SKM-1 treated with dmso at 0.1 percent for 144 hours (cell line): ENCODE measurements around the gene FAM76B.
A peak's percentile ranks its signal among the peaks of the same experiment; 100 is the strongest.

Source experiments
- DNase-seq: peaks from one replicate; lab custom pipeline; 2025; ENCODE audit not compliant: unreplicated experiment; lab: John Stamatoyannopoulos, UW

FAM76B gene

DNA sequence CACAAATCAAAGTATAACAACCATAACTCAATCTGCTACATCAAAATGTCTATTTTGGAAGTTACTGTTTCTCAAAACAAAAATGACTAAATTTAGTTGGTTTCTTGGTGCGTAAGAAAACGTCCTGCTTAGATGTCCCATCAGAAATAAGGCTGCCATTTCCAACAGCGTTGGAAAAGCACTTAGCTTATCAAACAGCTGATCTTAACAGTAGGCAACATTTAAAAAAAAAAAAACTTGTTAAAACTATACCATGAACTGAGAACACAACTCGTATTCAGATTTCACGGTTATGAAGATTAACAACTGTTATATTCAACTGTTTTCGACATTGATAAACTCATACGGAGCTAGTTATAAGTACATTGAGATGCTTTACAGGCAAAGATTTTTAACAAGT is 3.1 kb upstream of the FAM76B start:
- DNase-seq = no peak

DNA sequence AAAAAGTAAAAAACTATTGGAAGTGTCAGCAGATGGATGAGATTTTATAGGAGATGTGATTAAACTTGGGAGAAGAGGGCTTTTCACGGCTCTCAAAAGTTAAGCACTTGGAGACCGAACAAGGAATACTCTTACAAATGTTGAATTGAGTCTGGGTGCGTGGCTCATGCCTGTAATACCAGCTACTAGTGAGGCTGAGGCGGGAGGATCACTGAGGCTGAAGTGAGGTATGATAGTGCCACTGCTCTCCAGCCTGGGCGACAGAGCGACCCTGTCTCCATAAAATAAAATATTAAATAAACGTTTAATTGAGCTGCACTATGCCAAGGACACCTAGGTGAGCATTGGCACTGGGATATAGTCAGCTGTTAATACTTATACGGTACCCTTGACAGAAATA is 2.6 kb upstream of the FAM76B start:
- DNase-seq = no peak

DNA sequence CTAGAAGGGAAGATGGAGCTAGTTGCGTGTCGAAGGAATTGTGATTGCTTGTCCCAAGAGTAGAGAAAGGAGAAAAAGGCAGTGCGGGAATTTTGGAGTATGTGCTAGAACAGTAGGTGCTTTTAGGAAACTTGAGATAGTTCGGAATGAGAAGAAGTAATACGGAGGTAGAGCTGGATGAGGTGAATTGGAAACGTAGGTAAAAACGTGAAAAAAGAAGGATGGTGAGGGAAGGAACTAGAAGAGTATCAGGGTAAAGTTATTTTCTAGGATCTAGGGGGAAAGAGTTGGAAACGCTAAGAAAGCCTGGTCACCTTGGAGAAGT is 2.1 kb upstream of the FAM76B start:
- DNase-seq = no peak

DNA sequence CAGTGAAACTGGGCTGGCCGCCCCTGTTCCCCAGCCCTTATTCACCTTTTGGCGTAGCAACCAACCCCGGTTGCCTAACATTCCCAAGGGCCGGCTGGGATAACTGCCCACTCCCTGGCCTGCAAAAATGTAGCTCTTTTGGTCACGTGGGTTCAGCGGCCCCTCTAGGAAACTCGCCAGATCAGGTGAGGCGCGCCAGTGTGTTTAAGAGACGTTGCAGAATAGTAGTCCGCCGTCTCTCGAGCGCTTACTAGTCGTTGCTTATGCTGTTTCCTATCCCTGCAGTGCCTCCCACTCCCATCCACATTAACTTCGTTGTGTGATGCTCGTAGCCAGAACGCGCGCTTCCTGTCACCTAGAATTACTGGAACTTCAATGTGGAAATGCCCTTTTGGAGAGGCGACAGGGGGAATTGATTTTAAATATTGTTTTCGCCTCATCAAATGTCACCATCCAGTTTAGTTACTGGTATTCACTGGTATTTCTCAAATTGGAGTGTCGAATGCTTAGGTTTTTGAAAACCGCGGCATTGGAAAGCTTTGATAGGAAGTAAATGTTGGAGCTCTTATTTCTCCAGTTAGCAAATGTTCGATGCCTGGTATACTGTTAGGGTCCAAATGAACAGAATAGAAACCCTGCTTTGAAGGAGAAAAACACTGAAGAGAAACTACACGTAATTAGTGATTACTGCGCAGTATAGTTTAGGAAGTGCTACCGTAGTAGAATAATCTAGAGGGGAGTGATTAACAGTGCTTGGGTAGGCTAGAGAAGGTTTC is 1.5 kb upstream of the FAM76B start:
- DNase-seq = peak; percentile 58

DNA sequence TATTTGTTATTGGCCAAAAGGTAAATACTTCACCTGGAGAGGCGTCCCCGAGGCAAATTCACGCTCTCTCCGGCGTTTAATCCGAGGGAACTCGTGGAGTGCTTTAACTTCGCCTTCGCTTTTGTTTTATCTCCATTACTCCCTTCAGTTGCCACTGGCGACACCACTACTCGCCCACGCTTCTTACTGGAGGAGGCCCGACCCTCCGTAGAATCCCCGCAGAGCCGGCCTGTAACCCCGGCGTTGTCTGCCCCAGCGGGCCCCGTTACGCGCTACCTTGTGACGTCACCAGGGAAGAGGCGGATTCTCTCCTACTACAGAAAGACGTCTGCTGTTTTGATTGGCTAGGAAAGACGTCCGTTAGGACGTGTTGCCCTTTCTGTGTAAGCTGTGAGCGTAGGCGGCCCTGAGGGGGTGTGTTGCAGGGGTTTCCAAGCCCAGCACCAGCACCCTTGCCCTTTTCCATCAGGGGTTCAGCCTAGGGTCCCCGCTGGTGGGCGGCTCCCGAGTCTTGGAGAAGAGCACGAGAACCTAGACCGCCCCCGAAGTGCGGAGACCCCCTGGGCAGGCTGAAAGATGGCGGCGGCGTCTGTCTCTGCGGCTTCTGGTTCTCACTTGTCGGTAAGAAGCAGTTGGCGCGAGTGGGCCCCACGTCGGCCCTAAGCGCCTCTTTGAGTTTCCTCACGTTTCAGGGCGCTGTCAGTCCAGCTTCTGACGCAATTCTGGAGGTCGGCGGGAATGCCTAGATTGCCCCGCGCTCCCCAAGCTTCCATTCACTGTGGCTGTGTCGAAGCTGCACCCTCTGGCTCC is 746 bp upstream of the FAM76B start, which contains the start of gene CEP57:
TSS of gene CEP57 (plus strand) at position 376 of the 810 bp plus-strand sequence. CDS start at position 577, 201 bp downstream.
- peak; percentile 96 for DNase-seq

DNA sequence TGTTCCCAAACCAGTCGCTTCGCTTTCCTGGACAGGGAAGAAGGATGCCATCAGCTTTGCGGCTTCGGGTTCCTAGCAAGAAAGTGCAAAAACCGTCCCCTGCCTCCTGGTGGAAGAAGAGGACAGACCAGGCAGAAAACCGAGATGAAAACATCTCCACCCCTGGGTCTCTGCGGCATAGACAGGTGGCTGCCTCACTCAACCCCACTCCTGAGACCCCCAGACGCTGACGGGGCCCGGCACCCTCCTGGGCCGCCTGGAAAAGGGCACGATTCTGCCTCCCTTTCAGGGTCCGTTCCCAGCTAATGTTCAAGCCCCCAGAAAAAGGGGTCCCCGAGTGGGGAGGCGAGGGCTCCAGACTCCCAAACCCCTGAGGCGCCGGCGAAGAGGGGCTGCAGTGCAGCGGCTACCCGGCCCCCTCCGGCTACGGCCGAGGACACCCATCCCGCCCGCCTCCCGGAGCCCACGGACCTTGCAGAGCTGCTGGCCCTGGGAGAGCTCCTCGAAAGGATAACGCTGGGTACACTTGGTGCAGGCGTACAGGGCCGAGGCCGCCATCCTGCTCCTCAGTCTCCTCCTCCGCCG is 569 bp downstream of the FAM76B start:
- no peak for DNase-seq

DNA sequence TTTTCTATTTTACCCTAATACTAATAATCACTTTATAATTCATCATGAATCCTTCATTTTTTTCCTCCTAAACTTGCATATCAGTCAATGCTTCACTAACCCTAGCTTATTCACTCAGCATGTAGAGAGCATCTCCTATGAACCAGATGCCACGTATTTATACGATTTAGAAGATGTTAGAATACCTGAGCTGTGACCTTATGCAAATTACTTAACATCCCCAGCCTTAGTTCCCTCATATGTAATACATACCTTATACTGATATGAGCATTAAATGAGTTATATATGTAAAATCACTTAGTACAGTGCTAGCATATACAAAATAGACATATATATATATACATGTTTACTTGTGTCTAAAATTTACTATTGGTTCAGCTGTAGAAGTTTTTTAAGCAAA is 9.0 kb downstream of the FAM76B start:
- no peak for DNase-seq

DNA sequence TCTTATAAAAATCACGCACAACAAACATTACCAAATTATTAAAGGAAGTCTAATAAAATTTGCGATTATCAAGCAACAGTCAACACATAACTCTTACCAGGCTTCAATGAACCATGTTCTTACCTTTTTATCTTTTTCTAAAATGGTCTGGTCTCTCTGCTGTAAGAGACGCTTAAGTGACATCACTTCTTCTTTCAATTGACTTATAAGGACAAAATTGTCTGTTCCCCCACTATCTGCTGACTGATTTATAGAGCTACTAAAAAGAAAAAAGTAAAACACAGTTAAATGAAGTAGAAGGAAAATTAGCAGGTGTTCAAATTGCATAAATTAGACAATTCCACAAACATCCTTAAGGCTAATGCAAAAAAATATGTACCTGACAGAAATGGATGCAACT is 10.9 kb downstream of the FAM76B start:
- DNase-seq = no peak

DNA sequence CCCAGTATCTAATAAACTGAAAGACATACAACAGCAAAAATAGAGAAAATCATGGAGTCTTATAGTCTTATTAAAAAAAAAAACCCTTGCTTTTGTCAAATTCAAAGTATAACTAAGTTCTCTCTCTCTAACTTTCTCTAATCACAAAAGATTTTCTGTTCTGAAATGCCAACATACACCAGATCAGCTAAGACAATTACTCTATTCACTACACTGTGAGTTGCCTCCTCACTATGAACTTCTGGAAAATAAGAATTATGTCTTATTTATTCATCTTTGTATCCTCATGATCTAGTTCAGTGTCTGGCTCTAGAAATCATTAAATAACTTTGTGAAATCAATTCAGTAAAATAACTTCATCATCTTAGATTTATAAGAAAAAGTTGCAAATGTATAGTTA is 12.7 kb downstream of the FAM76B start:
- no peak for DNase-seq

DNA sequence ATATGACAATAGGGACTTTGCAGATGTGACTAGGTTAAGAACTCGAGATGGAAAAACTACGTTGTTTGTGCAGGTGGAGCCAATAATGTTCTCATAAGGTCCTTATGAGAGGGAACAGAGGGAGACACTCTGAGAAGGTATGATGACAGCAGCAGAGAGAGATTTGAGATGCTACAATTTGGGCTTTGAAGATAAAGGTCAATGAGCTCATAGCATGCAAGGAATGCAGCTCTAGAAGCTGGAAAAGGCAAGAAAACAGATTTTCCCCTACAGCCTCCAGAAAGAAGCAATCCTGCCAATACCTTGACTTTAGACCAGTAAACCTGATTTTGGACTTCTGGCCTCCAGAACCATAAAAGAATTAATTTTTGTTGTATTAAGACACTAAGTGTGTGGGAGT is 21.1 kb downstream of the FAM76B start:
- DNase-seq = no peak

DNA sequence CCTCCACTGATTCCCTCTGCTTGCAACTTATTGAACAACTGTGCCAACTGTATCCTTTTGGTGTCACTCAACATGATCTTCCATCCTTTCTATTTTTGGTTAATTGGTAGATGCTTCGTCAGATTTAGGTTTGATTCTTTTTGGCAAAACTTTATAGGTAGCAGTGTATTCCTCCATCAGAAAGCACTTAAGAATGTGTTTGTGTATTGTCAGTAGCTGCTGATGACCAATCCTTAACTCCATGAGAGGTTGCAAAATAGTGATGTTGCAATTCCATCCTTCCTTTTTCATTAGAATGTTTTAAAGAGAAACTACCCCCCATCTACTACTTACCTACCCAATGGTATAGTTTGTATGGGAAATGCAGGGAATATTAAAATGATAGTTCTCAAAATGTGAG is 22.1 kb downstream of the FAM76B start:
- peak; percentile 24 for DNase-seq

DNA sequence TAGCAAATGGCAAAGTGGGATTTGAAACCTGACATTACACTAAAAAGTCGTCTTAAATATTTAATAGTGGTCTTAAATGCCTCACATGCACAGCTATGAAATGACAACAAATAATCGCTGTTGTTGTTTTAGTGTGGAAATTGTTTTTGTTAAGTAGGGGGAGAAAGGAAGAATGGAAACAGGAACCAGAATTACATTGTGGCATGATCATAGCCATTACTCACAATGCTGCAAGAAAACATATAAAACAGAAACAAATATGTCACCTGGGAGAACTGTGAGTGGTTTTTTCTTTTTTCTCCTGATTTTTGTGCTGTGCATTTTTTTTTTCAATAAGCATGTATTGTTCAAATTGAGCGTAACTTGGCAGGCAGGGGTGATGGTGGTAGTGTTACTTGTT is 22.9 kb downstream of the FAM76B start:
- no peak for DNase-seq

DNA sequence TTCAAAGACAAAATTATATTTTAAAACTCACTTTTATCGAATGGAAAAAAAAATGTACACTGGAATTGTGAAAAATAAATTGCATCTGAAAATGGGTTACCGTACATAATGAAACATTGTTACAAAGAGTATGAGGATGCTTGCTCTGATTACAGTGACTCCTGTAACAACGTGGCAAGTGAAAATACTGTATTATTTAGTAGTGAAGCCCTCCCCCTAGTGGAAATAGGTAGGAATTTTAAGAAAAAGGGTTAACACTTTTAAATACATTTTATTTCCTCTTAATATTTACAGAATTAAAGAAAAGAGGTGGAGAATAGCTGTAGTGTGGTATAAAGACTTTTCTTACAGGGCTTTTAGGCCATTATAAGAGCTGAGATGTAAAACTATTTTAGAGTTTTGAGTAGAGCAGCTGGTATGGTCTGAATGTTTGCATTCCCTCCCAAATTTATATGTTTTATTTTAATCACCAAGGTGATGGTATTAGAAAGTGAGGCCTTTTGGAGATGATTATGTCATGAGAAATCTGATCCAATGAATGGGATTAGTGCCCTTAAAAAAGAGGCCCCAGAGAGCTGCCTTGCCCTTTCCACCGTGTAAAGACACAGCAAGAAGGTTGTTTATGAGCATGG is 25.2 kb downstream of the FAM76B start:
- DNase-seq = peak; percentile 65

DNA sequence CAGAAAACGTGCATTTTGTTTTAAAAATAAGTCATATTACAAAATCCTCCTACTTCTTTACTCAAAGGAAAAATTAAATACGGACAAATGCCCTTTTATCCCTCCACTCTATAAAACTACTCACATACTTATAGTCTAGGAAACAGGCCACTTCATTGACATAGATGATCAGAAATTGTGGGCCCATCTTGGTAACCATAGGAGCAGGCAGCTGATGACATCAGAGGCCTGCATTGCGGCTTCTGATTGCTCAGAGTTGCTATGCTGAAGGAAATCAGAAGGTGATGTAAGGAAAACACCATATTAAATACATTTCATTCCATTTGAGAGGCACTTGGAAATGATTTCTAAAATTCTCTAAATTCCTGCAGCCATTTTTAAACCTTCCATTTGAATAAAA is 27.0 kb downstream of the FAM76B start:
- DNase-seq = no peak

DNA sequence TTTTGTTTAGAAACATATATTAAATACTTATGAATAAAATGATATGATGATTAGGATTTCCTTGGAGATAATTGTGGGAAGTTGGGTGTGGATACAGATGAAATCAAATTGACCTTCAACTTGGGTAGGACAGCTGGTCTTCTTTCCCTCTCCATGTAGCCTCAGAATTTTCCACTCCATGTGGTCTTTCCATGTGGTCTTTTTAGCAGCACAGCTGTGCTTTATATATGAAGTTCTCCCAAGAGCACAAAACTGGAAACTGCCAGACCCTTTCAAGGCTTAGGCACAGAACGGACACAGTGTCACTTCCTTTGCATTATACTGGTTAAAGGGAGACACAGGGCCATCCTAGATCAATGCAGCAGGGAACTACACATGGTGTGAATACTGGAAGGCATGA is 28.6 kb downstream of the FAM76B start:
- DNase-seq = no peak

DNA sequence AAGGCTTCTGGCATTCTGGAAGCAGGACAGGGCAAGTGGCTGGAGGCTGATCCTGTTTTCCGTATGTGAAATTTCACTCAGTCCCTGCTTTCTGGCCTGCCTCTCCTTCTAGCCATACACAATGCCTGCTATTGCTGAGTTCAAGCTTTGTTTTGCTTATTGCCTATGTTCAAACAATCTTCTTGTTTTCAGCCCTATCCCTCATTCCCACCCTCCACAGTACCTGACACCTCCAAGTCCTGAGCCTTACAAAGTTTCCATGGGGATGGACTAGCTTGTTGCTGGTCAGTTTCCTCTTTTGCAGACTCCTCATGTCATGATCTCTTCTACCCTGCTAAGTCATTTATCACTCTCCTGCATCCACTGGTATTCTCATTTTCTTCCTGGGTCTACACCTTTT is 38.1 kb downstream of the FAM76B start:
- no peak for DNase-seq

DNA sequence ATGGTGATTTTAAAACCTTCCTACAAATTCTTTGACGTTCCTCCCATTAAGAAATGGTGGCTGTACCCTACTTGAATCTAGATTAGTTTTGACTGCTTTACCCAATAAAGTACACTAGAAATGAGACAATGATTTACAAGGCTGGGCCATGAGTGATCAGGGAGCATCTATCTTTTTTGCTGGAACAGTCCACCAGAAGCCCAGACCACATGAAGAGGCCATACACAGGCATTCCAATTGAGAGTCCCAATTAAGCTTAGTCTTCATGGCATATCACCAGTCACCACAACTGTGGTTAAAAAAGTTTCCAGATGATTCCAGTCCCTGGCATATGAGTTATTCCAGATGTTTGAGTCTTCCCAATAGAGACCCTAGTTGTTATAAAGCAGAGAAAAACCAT is 39.5 kb downstream of the FAM76B start:
- DNase-seq = no peak

DNA sequence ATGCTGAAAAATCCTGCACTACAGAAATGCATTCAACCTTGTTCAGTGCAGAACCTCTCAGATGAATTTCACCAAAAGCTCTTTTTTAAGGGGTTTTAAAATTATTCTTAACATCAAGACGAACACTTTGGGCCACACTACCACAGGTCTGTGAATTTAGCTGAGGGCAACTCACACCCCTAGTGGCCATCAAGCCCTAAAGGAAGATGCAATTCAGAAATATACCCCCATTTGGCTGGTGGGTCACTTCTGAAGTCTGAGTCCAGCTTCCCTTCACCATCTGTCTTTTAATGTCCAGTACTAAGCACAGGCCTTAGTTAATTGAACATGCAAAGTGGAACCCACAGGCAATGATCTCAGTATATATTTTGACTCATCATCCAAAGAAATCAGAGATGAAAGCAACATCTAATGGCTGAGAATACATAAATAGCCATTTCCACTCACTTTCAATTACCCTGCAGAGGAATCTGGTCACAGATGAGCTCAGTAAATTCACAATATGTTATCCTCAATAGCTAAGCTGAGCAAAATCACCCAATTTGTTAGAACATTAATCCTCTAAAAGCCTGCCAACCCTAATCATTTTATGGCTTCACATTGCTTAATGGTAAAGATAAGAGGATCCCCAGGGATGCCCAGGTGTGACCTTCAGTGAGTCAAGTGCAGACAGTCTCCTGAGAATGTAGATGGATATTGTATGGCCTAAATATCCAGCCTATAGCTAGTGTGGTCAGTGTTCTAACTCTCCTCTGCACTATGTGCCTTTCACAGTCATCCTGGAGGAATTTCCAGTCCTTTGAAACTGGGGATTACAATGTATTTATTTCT is 50.3 kb downstream of the FAM76B start:
- no peak for DNase-seq

DNA sequence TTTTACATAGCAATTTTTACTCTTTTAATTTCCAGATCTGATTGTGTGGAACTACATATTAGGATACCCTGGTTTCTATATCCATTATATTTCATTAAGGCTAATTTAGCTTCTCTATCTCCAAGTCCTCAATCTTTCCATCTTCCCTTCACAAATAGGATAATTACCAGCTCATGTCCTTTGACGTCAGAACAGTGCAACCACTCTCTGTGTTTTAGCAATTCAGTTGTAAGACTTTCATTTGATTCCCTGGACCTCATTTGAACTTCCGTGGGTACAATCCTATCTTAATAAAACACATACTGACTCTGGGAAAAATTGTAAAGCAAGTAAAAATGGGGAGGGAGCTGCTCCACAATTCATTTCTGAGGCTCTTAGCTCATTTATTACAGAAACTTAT is 52.8 kb downstream of the FAM76B start:
- no peak for DNase-seq

DNA sequence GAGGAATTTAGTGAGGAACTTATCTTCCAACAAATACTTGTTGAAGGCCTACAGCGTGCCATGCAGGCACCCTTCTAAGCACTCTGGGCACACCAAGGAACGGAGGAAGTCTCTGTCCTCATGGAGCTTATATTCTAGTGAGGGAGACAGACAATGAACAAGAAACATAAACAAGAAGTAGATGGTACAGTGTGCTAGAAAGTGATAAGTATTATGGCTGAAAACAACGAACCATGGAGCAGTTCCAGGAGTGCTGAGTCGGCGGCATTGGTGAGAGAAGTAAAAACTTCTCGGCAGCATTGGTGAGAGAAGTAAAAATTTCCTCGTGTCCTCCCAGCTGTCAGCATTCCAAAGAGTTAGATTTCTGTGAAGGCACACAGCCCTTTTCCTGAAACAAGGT is 53.2 kb downstream of the FAM76B start:
- no peak for DNase-seq

DNA sequence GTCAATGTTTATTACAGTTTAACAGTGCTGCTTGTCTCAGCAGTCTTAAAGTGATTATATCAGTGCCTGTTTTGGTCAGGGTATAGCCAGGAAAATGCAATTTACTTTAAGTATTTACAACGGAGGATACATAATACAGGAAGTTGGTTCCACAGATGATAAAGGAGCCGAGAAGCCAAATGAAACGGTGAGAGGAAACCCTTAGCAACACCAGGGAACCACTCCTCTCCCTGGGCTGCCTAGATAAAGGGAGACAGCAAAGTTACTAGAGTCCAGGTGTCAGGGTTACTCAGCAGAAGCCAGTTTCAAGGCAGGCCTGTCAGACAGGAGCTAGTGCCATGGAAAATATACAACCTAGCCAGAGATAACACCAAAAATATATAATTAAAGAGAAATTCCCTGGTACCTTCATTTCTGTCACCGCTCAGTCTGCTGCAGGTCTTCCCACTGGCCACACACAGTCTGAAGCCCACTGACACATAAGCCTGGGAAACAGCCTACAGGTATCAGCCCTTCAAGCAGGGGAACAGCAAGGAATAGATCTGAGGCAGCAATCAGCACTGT is 55.5 kb downstream of the FAM76B start:
- DNase-seq = no peak
